Prostate gland (tissue), 2 donors: ENCODE data around the gene QSOX1. TPM values are rescaled to one million over a fixed set of nuclear protein-coding genes. Genes with fewer than 3 reads are reported as not detected.
A peak's percentile ranks its signal among the peaks of the same experiment; 100 is the strongest.

ENCODE experiments used
- DNase-seq: peaks from one replicate; pipeline ENCODE4 v3.0.0-alpha.2; 2019; ENCODE audit warnings: low spot score
- H3K27ac ChIP-seq, 2 donors: fragments of 200-600 bp; sonication (generic); 2 replicates each; pipeline ENCODE4 v1.5.1; 2017 to 2019
- H3K27me3 ChIP-seq: fragments of 200-600 bp; sonication (generic); replicated peaks from 2 replicates; pipeline ENCODE4 v1.5.1; 2019; ENCODE audit not compliant: insufficient read depth
- H3K36me3 ChIP-seq, 2 donors: fragments of 200-600 bp; sonication (generic); 1 replicate in 1 of 2; 2 replicates in 1 of 2; pipeline versions ENCODE4 v1.5.1 to v1.8.1; 2017 to 2019
- H3K4me1 ChIP-seq: fragments of 200-600 bp; sonication (generic); replicated peaks from 2 replicates; pipeline ENCODE4 v1.5.1; 2019
- H3K4me3 ChIP-seq, 2 donors: fragments of 200-600 bp; sonication (generic); 2 replicates each; pipeline ENCODE4 v1.5.1; 2017 to 2019
- H3K9me3 ChIP-seq: fragments of 200-600 bp; sonication (generic); 2 replicates; pipeline ENCODE4 v1.5.1; 2017
- POLR2A ChIP-seq: fragments of 450-650 bp; IDR thresholded peaks from one replicate; pipeline ENCODE4 v1.6.1; 2016; ENCODE audit warnings: antibody characterized with exemption, mild to moderate bottlenecking
- POLR2AphosphoS5 ChIP-seq: sonication (generic); formaldehyde crosslinking; IDR thresholded peaks from one replicate; pipeline ENCODE4 v1.6.1; 2017; ENCODE audit warnings: antibody characterized with exemption
- WGBS: methylation state at CpG from one replicate; pipeline ENCODE4 v1.1.5; 2018; 5-methylcytosine and 5-hydroxymethylcytosine counted together
- intact Hi-C: fragments of 100-400 bp; cut with DNase I; formaldehyde crosslinking; loops from one replicate; pipeline ENCODE4 v1.14.2; 2022
- total RNA-seq, 2 donors: library from RNA; depleted of rRNA; stranded (reverse); fragments of >200 nt; gene quantifications; one replicate each; pipeline ENCODE4 v1.1.0, GENCODE V29; 2016
- TF ChIP-seq, protein P1 (sequence below), 4 experiments: fragments of 200-600 bp in 2 of 4; fragments of 450-650 bp in 2 of 4; sonication (generic) in 2 of 4; IDR thresholded peaks; 1 replicate in 3 of 4; 2 replicates in 1 of 4; pipeline ENCODE4 v1.5.1; 2016 to 2019; ENCODE audit warnings: antibody characterized with exemption in 4 of 4, mild to moderate bottlenecking in 2 of 4, moderate library complexity in 2 of 4

Gene QSOX1
- total RNA-seq, 2 donors from 2014 or later = 77.3 to 471 TPM

- Histone ChIP-seq H3K4me3 (no peak overlapping the region), H3K9me3 (no peaks in the 10 kb centered on the region), H3K27ac (no peak overlapping the region), H3K4me1 (no peaks in the 10 kb centered on the region), H3K27me3 (no peaks in the 10 kb centered on the region), H3K36me3 (no peaks in the 10 kb centered on the region)
- no peak for DNase-seq
- 86% methylated on average over 16 of the region's 16 CpGs for WGBS
- intact Hi-C loops = loop anchor here (5.0 kb wide), 1 partner anchor 231 kb away; no protein-coding TSS in a partner anchor
- TF ChIP-seq, protein P1, sequence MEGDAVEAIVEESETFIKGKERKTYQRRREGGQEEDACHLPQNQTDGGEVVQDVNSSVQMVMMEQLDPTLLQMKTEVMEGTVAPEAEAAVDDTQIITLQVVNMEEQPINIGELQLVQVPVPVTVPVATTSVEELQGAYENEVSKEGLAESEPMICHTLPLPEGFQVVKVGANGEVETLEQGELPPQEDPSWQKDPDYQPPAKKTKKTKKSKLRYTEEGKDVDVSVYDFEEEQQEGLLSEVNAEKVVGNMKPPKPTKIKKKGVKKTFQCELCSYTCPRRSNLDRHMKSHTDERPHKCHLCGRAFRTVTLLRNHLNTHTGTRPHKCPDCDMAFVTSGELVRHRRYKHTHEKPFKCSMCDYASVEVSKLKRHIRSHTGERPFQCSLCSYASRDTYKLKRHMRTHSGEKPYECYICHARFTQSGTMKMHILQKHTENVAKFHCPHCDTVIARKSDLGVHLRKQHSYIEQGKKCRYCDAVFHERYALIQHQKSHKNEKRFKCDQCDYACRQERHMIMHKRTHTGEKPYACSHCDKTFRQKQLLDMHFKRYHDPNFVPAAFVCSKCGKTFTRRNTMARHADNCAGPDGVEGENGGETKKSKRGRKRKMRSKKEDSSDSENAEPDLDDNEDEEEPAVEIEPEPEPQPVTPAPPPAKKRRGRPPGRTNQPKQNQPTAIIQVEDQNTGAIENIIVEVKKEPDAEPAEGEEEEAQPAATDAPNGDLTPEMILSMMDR (IDR thresholded peaks at IDR 0.05) = no peak
- TF ChIP-seq POLR2A (no peak), POLR2AphosphoS5 (no peak)
These were observed 96.3 kb downstream of the QSOX1 start for GRCh38 chr1:180250883-180251509.

DNA sequence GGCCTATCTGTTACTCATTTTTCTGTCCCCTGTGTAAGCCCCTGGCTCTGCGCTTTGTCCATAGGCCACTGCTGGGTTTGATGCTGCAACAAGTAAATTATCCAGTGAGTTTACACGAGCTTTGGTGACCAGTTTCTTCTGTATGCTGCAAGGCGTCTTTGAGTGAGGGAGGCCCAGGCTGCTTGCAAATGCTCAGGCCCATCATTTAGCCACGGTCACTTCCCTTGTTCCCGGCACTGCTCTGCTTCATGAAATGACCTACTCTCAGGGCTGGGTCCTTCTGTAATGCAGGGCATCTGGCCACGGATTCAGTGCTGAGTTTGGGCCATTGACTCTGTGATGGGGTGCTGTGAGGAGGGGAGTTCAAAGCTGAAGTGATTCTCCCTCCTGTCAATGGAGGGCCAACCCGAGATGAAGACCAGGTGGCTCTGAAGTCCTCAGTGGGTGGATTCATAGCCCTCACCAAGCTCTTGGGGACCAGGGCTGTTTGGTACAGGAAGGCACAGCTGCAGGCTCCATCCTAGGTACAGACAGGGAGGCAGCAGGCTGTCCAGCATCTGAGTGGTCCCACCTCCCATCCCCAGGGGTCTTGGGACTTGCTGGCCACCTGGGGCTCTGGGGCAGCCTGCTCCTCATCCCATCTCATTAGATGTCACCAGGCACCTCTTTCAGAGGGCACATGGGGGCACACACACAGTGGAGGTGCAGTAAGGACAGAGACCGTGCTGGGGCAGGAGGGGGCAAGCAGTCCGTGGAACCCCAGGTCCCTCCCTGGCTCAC, 97.0 kb downstream of the QSOX1 start:
- intact Hi-C loops = loop anchor here (5.0 kb wide), 1 partner anchor 231 kb away; no protein-coding TSS in a partner anchor
- no peak overlapping the region for H3K4me3 ChIP-seq
- no peaks in the 10 kb centered on the region for H3K27me3 ChIP-seq
- H3K36me3 ChIP-seq = no peaks in the 10 kb centered on the region
- no peak for TF ChIP-seq POLR2AphosphoS5
- TF ChIP-seq, protein P1 (IDR thresholded peaks at IDR 0.05) = no peak
- TF ChIP-seq POLR2A = no peak
- H3K4me1 ChIP-seq = no peaks in the 10 kb centered on the region
- H3K27ac ChIP-seq = no peak overlapping the region
- no peak for DNase-seq
- H3K9me3 ChIP-seq = no peaks in the 10 kb centered on the region
- 90% methylated on average over 8 of the region's 9 CpGs for WGBS

DNA sequence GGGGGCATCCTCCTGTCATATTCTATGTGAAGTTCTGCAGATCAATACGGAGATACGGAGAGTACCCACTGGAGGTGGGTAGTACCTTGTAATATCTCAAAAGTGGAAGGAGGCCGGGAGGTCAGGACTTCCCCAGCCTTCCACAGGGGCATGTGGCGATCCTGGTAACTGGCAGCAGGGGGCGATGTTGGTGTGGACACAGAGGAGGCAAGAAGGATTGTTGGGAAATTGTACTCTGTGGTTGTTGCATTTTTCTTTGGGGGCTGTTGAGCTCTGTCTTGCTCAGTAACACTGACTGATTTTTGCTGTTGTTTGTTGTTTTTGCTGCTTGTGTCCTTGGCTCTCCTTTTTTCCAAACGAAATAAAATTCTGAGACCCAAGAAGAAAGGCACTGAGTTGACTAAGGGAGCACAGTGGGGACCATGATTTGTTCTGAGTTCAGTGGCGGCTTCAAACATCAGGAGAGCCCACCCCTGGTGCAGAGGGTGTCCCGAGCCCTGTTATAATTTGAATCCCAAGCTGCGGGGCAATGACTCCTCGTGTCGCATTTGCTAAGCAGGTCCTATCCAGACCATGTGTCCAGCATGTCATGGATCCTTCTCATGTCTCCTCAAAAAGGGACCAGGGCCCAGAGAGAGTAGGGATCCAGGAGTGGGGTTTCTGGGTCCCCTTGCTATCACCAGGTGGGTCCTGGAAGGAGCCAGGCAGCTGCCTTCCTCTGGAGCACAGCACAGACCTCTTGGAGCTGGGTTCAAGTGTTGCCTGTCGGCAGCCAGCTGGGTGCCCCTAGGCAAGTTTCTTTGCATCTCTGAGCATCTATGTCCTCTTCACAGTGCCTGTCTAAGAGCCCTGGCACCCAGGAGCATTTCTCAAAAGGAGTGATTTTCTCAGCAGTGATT, 98.2 kb downstream of the QSOX1 start:
- Histone ChIP-seq H3K4me1 (no peaks in the 10 kb centered on the region), H3K4me3 (no peak overlapping the region), H3K27ac (no peak overlapping the region), H3K36me3 (no peaks in the 10 kb centered on the region), H3K9me3 (no peaks in the 10 kb centered on the region), H3K27me3 (no peaks in the 10 kb centered on the region)
- peak; percentile 31 for DNase-seq
- intact Hi-C loops = loop anchor here (5.0 kb wide), 1 partner anchor 229 kb away; no protein-coding TSS in a partner anchor
- WGBS = 75% methylated on average over 12 of the region's 12 CpGs
- TF ChIP-seq POLR2A (no peak), POLR2AphosphoS5 (no peak)
- TF ChIP-seq, protein P1 (IDR thresholded peaks at IDR 0.05) = peak in 3 of 4 experiments; percentile 47 to 64 (median 49)

Other genes with a start within 250 kb of the QSOX1 start
- 10 to 100 TPM; 43.3 to 67.4 TPM for gene CEP350, start 200.1 kb upstream of the QSOX1 start, total RNA-seq
- not detected for gene LHX4, start 75.4 kb downstream of the QSOX1 start, total RNA-seq